Mesenchymal stem cell (in vitro differentiated cells and primary cell): ENCODE data around the gene INTS3.

Source experiments
- DNase-seq: peaks from one replicate; pipeline ENCODE4 v3.0.0-alpha.2; 2013
- H2AFZ ChIP-seq: one replicate; pipeline ENCODE4 v1.6.1; 2013; ENCODE audit warnings: low read depth, mild to moderate bottlenecking, control low read depth, inconsistent platforms, low read length, moderate library complexity
- H2AK5ac ChIP-seq: 2 replicates; pipeline ENCODE4 v1.6.1; 2013; ENCODE audit warnings: low read length, moderate library complexity, mild to moderate bottlenecking, inconsistent platforms; ENCODE audit not compliant: severe bottlenecking
- H2BK120ac ChIP-seq: one replicate; pipeline ENCODE4 v1.6.1; 2013; ENCODE audit warnings: low read depth, mild to moderate bottlenecking, inconsistent platforms, low read length, moderate library complexity
- H2BK12ac ChIP-seq, 2 experiments: one replicate each; pipeline ENCODE4 v1.6.1; 2013; ENCODE audit warnings: inconsistent platforms in 2 of 2, low read length in 2 of 2, mild to moderate bottlenecking in 2 of 2, moderate library complexity in 2 of 2, control low read depth in 1 of 2
- H2BK15ac ChIP-seq: one replicate; pipeline ENCODE4 v1.6.1; 2013; ENCODE audit warnings: mild to moderate bottlenecking, low read depth, inconsistent platforms; ENCODE audit not compliant: poor library complexity, severe bottlenecking
- H2BK5ac ChIP-seq: 2 replicates; pipeline ENCODE4 v1.6.1; 2013; ENCODE audit warnings: low read depth, mild to moderate bottlenecking, low read length, control low read depth, inconsistent platforms; ENCODE audit not compliant: poor library complexity, severe bottlenecking
- H3K14ac ChIP-seq, 2 experiments: one replicate each; pipeline ENCODE4 v1.6.1; 2013; ENCODE audit warnings: inconsistent platforms in 2 of 2, low read length in 2 of 2, control low read depth in 1 of 2, mild to moderate bottlenecking in 1 of 2, moderate library complexity in 1 of 2
- H3K18ac ChIP-seq, 2 experiments: one replicate each; pipeline ENCODE4 v1.6.1; 2013; ENCODE audit warnings: inconsistent platforms in 2 of 2, low read length in 2 of 2, control low read depth in 1 of 2, low read depth in 1 of 2, mild to moderate bottlenecking in 1 of 2
- H3K23ac ChIP-seq, 2 experiments: one replicate each; pipeline ENCODE4 v1.6.1; 2013; ENCODE audit warnings: inconsistent platforms in 2 of 2, low read length in 2 of 2, mild to moderate bottlenecking in 2 of 2, moderate library complexity in 2 of 2, control low read depth in 1 of 2
- H3K27ac ChIP-seq: 2 replicates; pipeline ENCODE4 v1.5.1; 2013; ENCODE audit warnings: mild to moderate bottlenecking, moderate library complexity, low read length, control low read depth, inconsistent platforms; ENCODE audit not compliant: poor library complexity, severe bottlenecking
- H3K27me3 ChIP-seq, 2 experiments: 2 replicates each; pipeline versions ENCODE4 v1.6.1 to v1.7.0; 2013; ENCODE audit warnings: low read length in 2 of 2, mild to moderate bottlenecking in 2 of 2, moderate library complexity in 2 of 2, control low read depth in 1 of 2, inconsistent platforms in 1 of 2; ENCODE audit not compliant: control insufficient read depth in 1 of 2, insufficient read depth in 1 of 2
- H3K36me3 ChIP-seq, 2 experiments: 2 replicates each; pipeline versions ENCODE4 v1.6.1 to v1.7.0; 2013; ENCODE audit warnings: low read length in 2 of 2, control low read depth in 1 of 2, inconsistent platforms in 1 of 2, low read depth in 1 of 2, mild to moderate bottlenecking in 1 of 2; ENCODE audit not compliant: insufficient read depth in 2 of 2, control insufficient read depth in 1 of 2
- H3K4ac ChIP-seq, 2 experiments: one replicate each; pipeline ENCODE4 v1.6.1; 2013; ENCODE audit warnings: inconsistent platforms in 2 of 2, low read length in 2 of 2, mild to moderate bottlenecking in 2 of 2, moderate library complexity in 2 of 2, control low read depth in 1 of 2, low read depth in 1 of 2
- H3K4me1 ChIP-seq: 2 replicates; pipeline ENCODE4 v1.6.1; 2013; ENCODE audit warnings: low read depth, low read length, control low read depth; ENCODE audit not compliant: control insufficient read depth, insufficient read depth
- H3K4me2 ChIP-seq: 2 replicates; pipeline ENCODE4 v1.6.1; 2013; ENCODE audit warnings: low read length, mild to moderate bottlenecking, inconsistent platforms; ENCODE audit not compliant: poor library complexity, severe bottlenecking
- H3K4me3 ChIP-seq, 2 experiments: 2 replicates each; pipeline versions ENCODE4 v1.5.1 to v1.7.0; 2013; ENCODE audit warnings: low read length in 2 of 2, mild to moderate bottlenecking in 2 of 2, control low read depth in 1 of 2, low read depth in 1 of 2; ENCODE audit not compliant: insufficient read depth in 1 of 2
- H3K79me1 ChIP-seq: replicated peaks from 2 replicates; pipeline ENCODE4 v1.6.1; 2013; ENCODE audit warnings: mild to moderate bottlenecking, control low read depth, low read length, inconsistent platforms; ENCODE audit not compliant: poor library complexity, severe bottlenecking
- H3K9ac ChIP-seq: 2 replicates; pipeline ENCODE4 v1.7.0; 2013; ENCODE audit warnings: mild to moderate bottlenecking, low read length, moderate library complexity
- H3K9me3 ChIP-seq: 2 replicates; pipeline ENCODE4 v1.7.0; 2013; ENCODE audit warnings: mild to moderate bottlenecking, low read length; ENCODE audit not compliant: control insufficient read depth
- H4K8ac ChIP-seq: one replicate; pipeline ENCODE4 v1.6.1; 2013; ENCODE audit warnings: inconsistent platforms, mild to moderate bottlenecking, low read length, moderate library complexity
- H4K91ac ChIP-seq: one replicate; pipeline ENCODE4 v1.6.1; 2013; ENCODE audit warnings: mild to moderate bottlenecking, low read length, inconsistent platforms
- WGBS: methylation state at CpG from one replicate; pipeline ENCODE4 v1.1.7; 2013; ENCODE audit warnings: mixed read lengths; 5-methylcytosine and 5-hydroxymethylcytosine counted together

The INTS3 gene

GRCh38 chr1:153698923-153699714 lies 28.7 kb upstream of the INTS3 start:
- Histone ChIP-seq H3K4me2 (no peak overlapping the region), H2BK120ac (no peak overlapping the region), H4K8ac (no peak overlapping the region), H2BK12ac (no peak overlapping the region), H3K79me1 (no peaks in the 10 kb centered on the region), H3K9me3 (no peaks in the 10 kb centered on the region), H3K14ac (no peak overlapping the region), H3K4me1 (peaks cover 16% of the 10 kb centered on the region), H3K9ac (peak overlapping the region; percentile 70), H2BK15ac (no peak overlapping the region), H2AK5ac (no peak overlapping the region), H3K23ac (no peak overlapping the region), H2AFZ (no peak overlapping the region), H3K4me3 (peak overlapping the region in 1 of 2 experiments; percentile 9), H2BK5ac (no peak overlapping the region), H3K27me3 (no peaks in the 10 kb centered on the region), H3K27ac (no peak overlapping the region), H3K4ac (no peak overlapping the region), H4K91ac (no peak overlapping the region), H3K18ac (no peak overlapping the region), H3K36me3 (no peaks in the 10 kb centered on the region)
- peak; percentile 20 for DNase-seq
- 95% methylated on average over 6 of the region's 6 CpGs for WGBS

GRCh38 chr1:153699768-153700167 lies 28.1 kb upstream of the INTS3 start:
- Histone ChIP-seq H4K8ac (no peak overlapping the region), H2AK5ac (no peak overlapping the region), H3K23ac (no peak overlapping the region), H3K27me3 (no peaks in the 10 kb centered on the region), H2BK15ac (no peak overlapping the region), H2BK12ac (no peak overlapping the region), H3K36me3 (no peaks in the 10 kb centered on the region), H3K79me1 (no peaks in the 10 kb centered on the region), H3K4me1 (peaks cover 16% of the 10 kb centered on the region), H3K4me2 (no peak overlapping the region), H3K9me3 (no peaks in the 10 kb centered on the region), H4K91ac (no peak overlapping the region), H3K18ac (no peak overlapping the region), H3K14ac (no peak overlapping the region), H3K4ac (no peak overlapping the region), H2AFZ (no peak overlapping the region), H2BK5ac (no peak overlapping the region), H3K27ac (no peak overlapping the region), H3K4me3 (peak overlapping the region in 1 of 2 experiments; percentile 9), H2BK120ac (no peak overlapping the region), H3K9ac (peak overlapping the region; percentile 26)
- DNase-seq: no peak
- WGBS: 97% methylated on average over 5 of the region's 6 CpGs

- no peak overlapping the region for H3K4me3 ChIP-seq
- no peak overlapping the region for H2BK5ac ChIP-seq
- no peak overlapping the region for H2BK12ac ChIP-seq
- H3K23ac ChIP-seq: no peak overlapping the region
- no peak overlapping the region for H3K18ac ChIP-seq
- H2AK5ac ChIP-seq: no peak overlapping the region
- H3K4ac ChIP-seq: no peak overlapping the region
- H3K4me1 ChIP-seq: no peaks in the 10 kb centered on the region
- no peak overlapping the region for H3K14ac ChIP-seq
- 96% methylated on average over 9 of the region's 9 CpGs for WGBS
- H3K27me3 ChIP-seq: no peaks in the 10 kb centered on the region
- H3K9me3 ChIP-seq: no peaks in the 10 kb centered on the region
- no peak overlapping the region for H2BK120ac ChIP-seq
- H3K27ac ChIP-seq: no peak overlapping the region
- no peaks in the 10 kb centered on the region for H3K36me3 ChIP-seq
- no peak overlapping the region for H2BK15ac ChIP-seq
- no peak overlapping the region for H2AFZ ChIP-seq
- H3K79me1 ChIP-seq: no peaks in the 10 kb centered on the region
- H4K8ac ChIP-seq: no peak overlapping the region
- H4K91ac ChIP-seq: no peak overlapping the region
- H3K4me2 ChIP-seq: no peak overlapping the region
- no peak for DNase-seq
- H3K9ac ChIP-seq: no peak overlapping the region
Measured at GRCh38 chr1:153705484-153705883, 22.4 kb upstream of the INTS3 start.

GRCh38 chr1:153711026-153711425 lies 16.8 kb upstream of the INTS3 start:
- Histone ChIP-seq H3K14ac (no peak overlapping the region), H2AFZ (no peak overlapping the region), H3K9me3 (no peaks in the 10 kb centered on the region), H3K79me1 (no peaks in the 10 kb centered on the region), H3K36me3 (no peaks in the 10 kb centered on the region), H3K9ac (no peak overlapping the region), H3K27ac (no peak overlapping the region), H3K4me3 (no peak overlapping the region), H4K8ac (no peak overlapping the region), H3K4ac (no peak overlapping the region), H2BK5ac (no peak overlapping the region), H3K4me1 (no peaks in the 10 kb centered on the region), H3K27me3 (peaks cover 0 to 4% of the 10 kb centered on the region in 2 experiments), H2BK120ac (no peak overlapping the region), H4K91ac (no peak overlapping the region), H3K23ac (no peak overlapping the region), H3K4me2 (no peak overlapping the region), H2BK12ac (no peak overlapping the region), H3K18ac (no peak overlapping the region), H2BK15ac (no peak overlapping the region), H2AK5ac (no peak overlapping the region)
- DNase-seq: no peak
- WGBS: 93% methylated on average over 7 of the region's 7 CpGs
